ENCODE measurements around the gene VAPB.

DNA sequence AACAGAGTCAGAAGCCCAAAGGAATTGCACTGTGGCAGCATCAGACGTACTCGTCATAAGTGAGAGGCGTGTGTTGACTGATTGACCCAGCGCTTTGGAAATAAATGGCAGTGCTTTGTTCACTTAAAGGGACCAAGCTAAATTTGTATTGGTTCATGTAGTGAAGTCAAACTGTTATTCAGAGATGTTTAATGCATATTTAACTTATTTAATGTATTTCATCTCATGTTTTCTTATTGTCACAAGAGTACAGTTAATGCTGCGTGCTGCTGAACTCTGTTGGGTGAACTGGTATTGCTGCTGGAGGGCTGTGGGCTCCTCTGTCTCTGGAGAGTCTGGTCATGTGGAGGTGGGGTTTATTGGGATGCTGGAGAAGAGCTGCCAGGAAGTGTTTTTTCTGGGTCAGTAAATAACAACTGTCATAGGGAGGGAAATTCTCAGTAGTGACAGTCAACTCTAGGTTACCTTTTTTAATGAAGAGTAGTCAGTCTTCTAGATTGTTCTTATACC is 55.8 kb downstream of the VAPB start:
- TF ChIP-seq EZH2phosphoT487 (IDR thresholded peaks at IDR 0.05; ENCODE audit: insufficient read depth, low read depth) = no peak
- TF ChIP-seq EZH2 (IDR thresholded peaks at IDR 0.05; ENCODE audit: insufficient read depth, poor library complexity, severe bottlenecking) = no peak

All from GM23248 (cell line).